A549 (cell line): Measurements from ENCODE around the gene CBARP. TPM values are rescaled to one million over a fixed set of nuclear protein-coding genes. Genes with fewer than 3 reads are reported as not detected.

Experiments
- ATAC-seq, 2 experiments: fragments of 200-7000 bp in 1 of 2; fragments of >200 bp in 1 of 2; cut with Nextera tagmentation in 1 of 2; cut with Tn5 transposase in 1 of 2; 3 replicates each; pipeline versions ENCODE4 v1.8.0 to v1.9.1; 2018 to 2020; ENCODE audit warnings: mild to moderate bottlenecking in 1 of 2, moderate library complexity in 1 of 2
- CTCF ChIA-PET: fragments of 300-600 bp; sonication (Branson Sonifier 250); formaldehyde crosslinking; extraction: SDS; loops from one replicate; lab custom pipeline; 2021; ENCODE audit warnings: antibody characterized with exemption, inconsistent platforms; lab: Yijun Ruan, JAX
- POLR2A ChIA-PET: fragments of 350-600 bp; formaldehyde crosslinking; extraction: SDS; loops from one replicate; lab custom pipeline; 2021; ENCODE audit warnings: antibody characterized with exemption, inconsistent platforms; lab: Yijun Ruan, JAX
- DNase-seq, 2 experiments: peaks; one replicate each; pipeline versions ENCODE4 v3.0.0 to v3.0.0-alpha.2; 2011 to 2016; ENCODE audit warnings: low read depth in 1 of 2, low spot score in 1 of 2
- FAIRE-seq: peaks from 2 replicates; lab custom pipeline; 2011; peaks lifted over from hg19 to GRCh38; lab: Jason Lieb, UNC
- H3K27ac ChIP-seq, 2 experiments: fragments of >200 bp; sonication (Bioruptor Twin); formaldehyde crosslinking; 3 replicates each; pipeline ENCODE4 v1.5.1; 2016 to 2017
- H3K4me1 ChIP-seq: fragments of >200 bp; sonication (Bioruptor Twin); formaldehyde crosslinking; 3 replicates; pipeline ENCODE4 v1.6.1; 2016
- H3K4me2 ChIP-seq: fragments of >200 bp; sonication (Bioruptor Twin); formaldehyde crosslinking; 3 replicates; pipeline ENCODE4 v1.6.1; 2016
- H3K4me3 ChIP-seq: fragments of >200 bp; sonication (Bioruptor Twin); formaldehyde crosslinking; 3 replicates; pipeline ENCODE4 v1.5.1; 2016
- H3K9me3 ChIP-seq: fragments of >200 bp; sonication (Bioruptor Twin); formaldehyde crosslinking; 3 replicates; pipeline ENCODE4 v1.6.1; 2016
- BCL3 ChIP-seq: fragments of >200 bp; sonication (Bioruptor Twin); formaldehyde crosslinking; IDR thresholded peaks from 3 replicates; pipeline ENCODE4 v1.6.1; 2016
- CTCF ChIP-seq: fragments of >200 bp; sonication (Bioruptor Twin); formaldehyde crosslinking; IDR thresholded peaks from 3 replicates; pipeline ENCODE4 v1.5.1; 2016
- E2F6 ChIP-seq: IDR thresholded peaks from 2 replicates; pipeline ENCODE4 v1.6.1; 2012; ENCODE audit warnings: low read depth, borderline replicate concordance
- EHF ChIP-seq: fragments of 250-450 bp; sonication (Bioruptor Pico); IDR thresholded peaks from 2 replicates; pipeline ENCODE4 v1.5.0; 2020; ENCODE audit warnings: mild to moderate bottlenecking
- EHMT2 ChIP-seq: fragments of 200-600 bp; sonication (generic); IDR thresholded peaks from 2 replicates; pipeline ENCODE4 v1.6.1; 2016; ENCODE audit warnings: antibody characterized with exemption, low read depth, mild to moderate bottlenecking, moderate library complexity
- ELK1 ChIP-seq: fragments of 150-350 bp; IDR thresholded peaks from 2 replicates; pipeline ENCODE4 v1.6.1; 2014; ENCODE audit warnings: low read depth, mild to moderate bottlenecking, low read length
- ESRRA ChIP-seq: fragments of 150-350 bp; IDR thresholded peaks from 2 replicates; pipeline ENCODE4 v1.6.1; 2014; ENCODE audit warnings: mild to moderate bottlenecking, low read length, borderline replicate concordance
- FOSL2 ChIP-seq, 2 experiments: fragments of 450-650 bp in 1 of 2; fragments of >200 bp in 1 of 2; sonication (Bioruptor Twin) in 1 of 2; formaldehyde crosslinking; IDR thresholded peaks; 2 replicates each; pipeline versions ENCODE4 v1.5.0 to v1.6.1; 2016 to 2020; ENCODE audit warnings: mild to moderate bottlenecking in 1 of 2, moderate library complexity in 1 of 2
- GATA3 ChIP-seq: IDR thresholded peaks from 2 replicates; pipeline ENCODE4 v1.6.1; 2012; ENCODE audit warnings: borderline replicate concordance
- HDAC2 ChIP-seq: fragments of 200-600 bp; sonication (generic); IDR thresholded peaks from 2 replicates; pipeline ENCODE4 v1.6.1; 2016
- HOXB5 ChIP-seq: fragments of 250-450 bp; sonication (Bioruptor Pico); IDR thresholded peaks from 2 replicates; pipeline ENCODE4 v1.5.0; 2020; ENCODE audit warnings: mild to moderate bottlenecking, moderate library complexity
- MAX ChIP-seq: IDR thresholded peaks from 2 replicates; pipeline ENCODE4 v1.6.1; 2012
- MAZ ChIP-seq: fragments of 150-350 bp; IDR thresholded peaks from 2 replicates; pipeline ENCODE4 v1.6.1; 2014; ENCODE audit warnings: antibody characterized with exemption, low read depth, low read length, borderline replicate concordance
- NR3C1 ChIP-seq: fragments of >200 bp; sonication (Bioruptor Twin); formaldehyde crosslinking; IDR thresholded peaks from 3 replicates; pipeline ENCODE4 v1.6.1; 2017
- PBX3 ChIP-seq: IDR thresholded peaks from 2 replicates; pipeline ENCODE4 v1.6.1; 2012
- PHF8 ChIP-seq: fragments of 200-600 bp; sonication (generic); IDR thresholded peaks from 2 replicates; pipeline ENCODE4 v1.6.1; 2016; ENCODE audit warnings: low read depth, mild to moderate bottlenecking, antibody characterized with exemption, moderate library complexity, borderline replicate concordance
- RARB ChIP-seq: fragments of 250-450 bp; sonication (Bioruptor Pico); IDR thresholded peaks from 2 replicates; pipeline ENCODE4 v1.8.0; 2021; ENCODE audit warnings: mild to moderate bottlenecking, moderate library complexity
- RCOR1 ChIP-seq: fragments of 150-350 bp; IDR thresholded peaks from 2 replicates; pipeline ENCODE4 v1.6.1; 2014; ENCODE audit warnings: antibody characterized with exemption, low read length, low read depth
- REST ChIP-seq: fragments of 200-600 bp; sonication (generic); IDR thresholded peaks from 2 replicates; pipeline ENCODE4 v1.6.1; 2016; ENCODE audit warnings: antibody characterized with exemption, mild to moderate bottlenecking, moderate library complexity
- SREBF2 ChIP-seq: fragments of 450-650 bp; IDR thresholded peaks from 2 replicates; pipeline ENCODE4 v1.6.1; 2014; ENCODE audit warnings: mild to moderate bottlenecking, moderate library complexity
- TFCP2L1 ChIP-seq: fragments of 250-450 bp; sonication (Bioruptor Pico); IDR thresholded peaks from 2 replicates; pipeline ENCODE4 v1.5.0; 2021; ENCODE audit warnings: mild to moderate bottlenecking
- TP53 ChIP-seq: fragments of 250-450 bp; sonication (Bioruptor Pico); IDR thresholded peaks from 2 replicates; pipeline ENCODE4 v1.5.0; 2021; ENCODE audit warnings: mild to moderate bottlenecking, moderate library complexity
- ZC3H11A ChIP-seq: fragments of 450-650 bp; IDR thresholded peaks from 2 replicates; pipeline ENCODE4 v1.6.1; 2014; ENCODE audit warnings: antibody characterized with exemption, mild to moderate bottlenecking
- ZFP36 ChIP-seq: fragments of 450-650 bp; IDR thresholded peaks from 2 replicates; pipeline ENCODE4 v1.6.1; 2014; ENCODE audit warnings: borderline replicate concordance; ENCODE audit not compliant: partially characterized antibody
- ZNF302 ChIP-seq: fragments of 250-450 bp; sonication (Bioruptor Pico); IDR thresholded peaks from 2 replicates; pipeline ENCODE4 v1.9.0; 2021; ENCODE audit warnings: inconsistent platforms, mild to moderate bottlenecking, moderate library complexity
- WGBS: methylation state at CpG from one replicate; pipeline ENCODE4 v1.1.6; 2017; ENCODE audit errors: missing lambda C conversion rate; 5-methylcytosine and 5-hydroxymethylcytosine counted together
- polyA plus RNA-seq, 4 experiments: library from polyadenylated mRNA; depleted of rRNA in 3 of 4; stranded (reverse); fragments of >200 nt; fragmentation: RNase III in 1 of 4; extraction: RNeasy Plus Mini Kit Qiagen cat#74134 plus additional on column Dnase treatment in 1 of 4; gene quantifications; 2 replicates in 3 of 4; 3 replicates in 1 of 4; pipeline ENCODE4 v1.2.3, GENCODE V29; 2011 to 2017

Gene CBARP
- polyA plus RNA-seq, 2 of the 4 experiments (the other 2 are of a cell fraction) = 0.19 to 2.0 TPM

GRCh38 chr19:1230783-1231489, 6.9 kb downstream of the CBARP start:
- Histone ChIP-seq H3K4me3 (no peak overlapping the region), H3K4me2 (no peak overlapping the region), H3K9me3 (no peaks in the 10 kb centered on the region), H3K27ac (no peak overlapping the region), H3K4me1 (peaks cover 19% of the 10 kb centered on the region; the same call in 2 of the 3 replicates)
- TF ChIP-seq GATA3 = no peak
- TF ChIP-seq EHMT2 = no peak
- no peak for TF ChIP-seq ELK1
- no peak for TF ChIP-seq ZNF302
- TF ChIP-seq ZFP36 = no peak
- no peak for TF ChIP-seq NR3C1
- TF ChIP-seq ESRRA = no peak
- no peak for TF ChIP-seq FOSL2 (IDR thresholded peaks at IDR 0.05)
- no peak for TF ChIP-seq FOSL2 (CRISPR knock-in tag; IDR thresholded peaks at IDR 0.05)
- TF ChIP-seq SREBF2 = no peak
- TF ChIP-seq PBX3 = no peak
- no peak for TF ChIP-seq MAX
- TF ChIP-seq RARB (CRISPR knock-in tag) = no peak
- no peak for TF ChIP-seq E2F6
- TF ChIP-seq PHF8 = no peak
- TF ChIP-seq ZC3H11A = no peak
- TF ChIP-seq HOXB5 = no peak
- TF ChIP-seq TP53 (CRISPR knock-in tag) = no peak
- TF ChIP-seq TFCP2L1 = no peak
- TF ChIP-seq HDAC2 = no peak
- TF ChIP-seq BCL3 = no peak
- ATAC-seq = peak in 1 of 2 experiments; percentile 44; a peak in 3 of 6 replicates
- FAIRE-seq = no peak
- WGBS = 90% methylated on average over 22 of the region's 38 CpGs
- CTCF ChIA-PET = interaction anchor here (0.7 to 1.1 kb wide), 2 partner anchors 10 to 54 kb away, joined by 3 to 6 read pairs; no protein-coding TSS in a partner anchor
- POLR2A ChIA-PET = interaction anchor here (0.7 kb wide), 1 partner anchor 15 kb away, joined by 3 read pairs; no protein-coding TSS in a partner anchor
- DNase-seq = no peak

GRCh38 chr19:1229924-1230782, 7.7 kb downstream of the CBARP start:
- DNase-seq = no peak
- FAIRE-seq = no peak
- no peak overlapping the region for H3K4me2 ChIP-seq
- ATAC-seq = no peak
- H3K27ac ChIP-seq = no peak overlapping the region
- H3K4me1 ChIP-seq = peaks cover 17% of the 10 kb centered on the region; the same call in 2 of the 3 replicates
- H3K9me3 ChIP-seq = no peaks in the 10 kb centered on the region
- WGBS = 77% methylated on average over 9 of the region's 61 CpGs
- CTCF ChIA-PET = interaction anchor here (0.7 to 1.7 kb wide), 3 partner anchors 11 to 55 kb away, joined by 3 to 6 read pairs (median 5); no protein-coding TSS in a partner anchor
- POLR2A ChIA-PET = interaction anchor here (0.7 kb wide), 1 partner anchor 14 kb away, joined by 3 read pairs; no protein-coding TSS in a partner anchor
- no peak overlapping the region for H3K4me3 ChIP-seq
- no peak for TF ChIP-seq REST
- no peak for TF ChIP-seq NR3C1
- TF ChIP-seq ESRRA = no peak
- no peak for TF ChIP-seq CTCF
- no peak for TF ChIP-seq EHF (CRISPR knock-in tag)
- TF ChIP-seq MAZ = no peak
- TF ChIP-seq RCOR1 = no peak
